ENCODE results near the gene VASP.

The VASP gene

DNA sequence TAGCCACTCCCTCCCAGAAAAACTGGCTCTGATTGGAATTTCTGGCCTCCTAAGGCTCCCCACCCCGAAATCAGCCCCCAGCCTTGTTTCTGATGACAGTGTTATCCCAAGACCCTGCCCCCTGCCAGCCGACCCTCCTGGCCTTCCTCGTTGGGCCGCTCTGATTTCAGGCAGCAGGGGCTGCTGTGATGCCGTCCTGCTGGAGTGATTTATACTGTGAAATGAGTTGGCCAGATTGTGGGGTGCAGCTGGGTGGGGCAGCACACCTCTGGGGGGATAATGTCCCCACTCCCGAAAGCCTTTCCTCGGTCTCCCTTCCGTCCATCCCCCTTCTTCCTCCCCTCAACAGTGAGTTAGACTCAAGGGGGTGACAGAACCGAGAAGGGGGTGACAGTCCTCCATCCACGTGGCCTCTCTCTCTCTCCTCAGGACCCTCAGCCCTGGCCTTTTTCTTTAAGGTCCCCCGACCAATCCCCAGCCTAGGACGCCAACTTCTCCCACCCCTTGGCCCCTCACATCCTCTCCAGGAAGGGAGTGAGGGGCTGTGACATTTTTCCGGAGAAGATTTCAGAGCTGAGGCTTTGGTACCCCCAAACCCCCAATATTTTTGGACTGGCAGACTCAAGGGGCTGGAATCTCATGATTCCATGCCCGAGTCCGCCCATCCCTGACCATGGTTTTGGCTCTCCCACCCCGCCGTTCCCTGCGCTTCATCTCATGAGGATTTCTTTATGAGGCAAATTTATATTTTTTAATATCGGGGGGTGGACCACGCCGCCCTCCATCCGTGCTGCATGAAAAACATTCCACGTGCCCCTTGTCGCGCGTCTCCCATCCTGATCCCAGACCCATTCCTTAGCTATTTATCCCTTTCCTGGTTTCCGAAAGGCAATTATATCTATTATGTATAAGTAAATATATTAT is 33.3 kb upstream of the VASP start:
- DNase-seq (ENCODE audit: low read depth), result no peak
- TF ChIP-seq, protein P1, sequence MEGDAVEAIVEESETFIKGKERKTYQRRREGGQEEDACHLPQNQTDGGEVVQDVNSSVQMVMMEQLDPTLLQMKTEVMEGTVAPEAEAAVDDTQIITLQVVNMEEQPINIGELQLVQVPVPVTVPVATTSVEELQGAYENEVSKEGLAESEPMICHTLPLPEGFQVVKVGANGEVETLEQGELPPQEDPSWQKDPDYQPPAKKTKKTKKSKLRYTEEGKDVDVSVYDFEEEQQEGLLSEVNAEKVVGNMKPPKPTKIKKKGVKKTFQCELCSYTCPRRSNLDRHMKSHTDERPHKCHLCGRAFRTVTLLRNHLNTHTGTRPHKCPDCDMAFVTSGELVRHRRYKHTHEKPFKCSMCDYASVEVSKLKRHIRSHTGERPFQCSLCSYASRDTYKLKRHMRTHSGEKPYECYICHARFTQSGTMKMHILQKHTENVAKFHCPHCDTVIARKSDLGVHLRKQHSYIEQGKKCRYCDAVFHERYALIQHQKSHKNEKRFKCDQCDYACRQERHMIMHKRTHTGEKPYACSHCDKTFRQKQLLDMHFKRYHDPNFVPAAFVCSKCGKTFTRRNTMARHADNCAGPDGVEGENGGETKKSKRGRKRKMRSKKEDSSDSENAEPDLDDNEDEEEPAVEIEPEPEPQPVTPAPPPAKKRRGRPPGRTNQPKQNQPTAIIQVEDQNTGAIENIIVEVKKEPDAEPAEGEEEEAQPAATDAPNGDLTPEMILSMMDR (conservative IDR thresholded peaks at IDR 0.05; ENCODE audit: low read depth, low read length), result no peak
- H3K4me3 ChIP-seq (ENCODE audit: low read depth, low read length), result no peak overlapping the region

DNA sequence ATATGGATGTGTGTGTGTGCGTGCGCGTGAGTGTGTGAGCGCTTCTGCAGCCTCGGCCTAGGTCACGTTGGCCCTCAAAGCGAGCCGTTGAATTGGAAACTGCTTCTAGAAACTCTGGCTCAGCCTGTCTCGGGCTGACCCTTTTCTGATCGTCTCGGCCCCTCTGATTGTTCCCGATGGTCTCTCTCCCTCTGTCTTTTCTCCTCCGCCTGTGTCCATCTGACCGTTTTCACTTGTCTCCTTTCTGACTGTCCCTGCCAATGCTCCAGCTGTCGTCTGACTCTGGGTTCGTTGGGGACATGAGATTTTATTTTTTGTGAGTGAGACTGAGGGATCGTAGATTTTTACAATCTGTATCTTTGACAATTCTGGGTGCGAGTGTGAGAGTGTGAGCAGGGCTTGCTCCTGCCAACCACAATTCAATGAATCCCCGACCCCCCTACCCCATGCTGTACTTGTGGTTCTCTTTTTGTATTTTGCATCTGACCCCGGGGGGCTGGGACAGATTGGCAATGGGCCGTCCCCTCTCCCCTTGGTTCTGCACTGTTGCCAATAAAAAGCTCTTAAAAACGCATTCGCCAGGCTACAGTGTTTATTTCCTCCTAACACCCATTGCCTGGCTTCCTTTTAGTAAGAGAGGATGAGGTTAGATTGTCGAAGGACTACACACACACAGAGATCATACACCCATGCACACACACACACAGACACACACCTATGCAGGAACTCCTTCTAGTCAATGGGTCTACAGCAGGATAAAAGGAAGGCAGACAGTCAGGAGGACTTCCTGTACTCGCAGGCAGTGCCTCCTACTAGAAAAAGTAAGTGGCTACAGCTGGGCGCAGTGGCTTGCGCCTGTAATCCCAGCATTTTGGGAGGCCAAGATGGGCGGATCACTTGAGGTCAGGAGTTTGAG is 32.4 kb upstream of the VASP start:
- TF ChIP-seq, protein P1 (conservative IDR thresholded peaks at IDR 0.05; ENCODE audit: low read depth, low read length), result no peak
- H3K4me3 ChIP-seq (ENCODE audit: low read depth, low read length), result no peak overlapping the region
- no peak for DNase-seq (ENCODE audit: low read depth)

DNA sequence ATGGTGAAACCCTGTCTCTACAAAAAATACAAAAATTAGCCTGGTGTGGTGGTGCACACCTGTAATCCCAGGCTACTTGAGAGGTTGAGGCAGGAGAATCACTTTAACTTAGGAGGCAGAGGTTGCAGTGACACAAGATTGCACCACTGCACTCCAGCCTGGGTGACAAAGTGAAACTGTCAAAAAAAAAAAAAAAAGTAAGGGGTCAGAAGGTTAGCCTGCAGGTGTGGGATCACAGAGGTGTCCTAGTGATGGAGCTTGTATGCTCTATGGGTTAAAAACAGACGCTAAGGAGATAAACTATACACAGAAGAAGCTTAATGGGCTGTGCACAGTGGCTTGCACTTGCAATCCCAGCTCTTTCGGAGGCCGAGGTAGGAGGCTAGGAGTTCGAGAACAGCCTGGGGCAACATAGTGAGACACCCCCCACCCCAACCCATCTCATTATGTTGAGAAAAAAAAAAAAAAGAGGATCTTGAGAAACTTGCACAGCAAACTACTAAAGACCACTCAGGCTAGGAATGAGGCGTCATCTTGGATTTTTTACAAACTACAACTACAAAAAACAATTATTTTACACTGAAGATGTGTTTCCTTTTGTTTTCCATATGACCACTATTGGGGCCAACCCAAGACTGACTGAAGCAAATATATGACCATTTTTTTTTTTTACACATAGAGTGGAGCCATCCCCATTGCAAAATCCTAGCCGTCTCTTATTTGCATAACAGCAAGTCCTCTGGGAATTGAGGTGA is 31.6 kb upstream of the VASP start:
- no peak for DNase-seq (ENCODE audit: low read depth)
- TF ChIP-seq, protein P1 (conservative IDR thresholded peaks at IDR 0.05; ENCODE audit: low read depth, low read length), result no peak
- H3K4me3 ChIP-seq (ENCODE audit: low read depth, low read length), result no peak overlapping the region

DNA sequence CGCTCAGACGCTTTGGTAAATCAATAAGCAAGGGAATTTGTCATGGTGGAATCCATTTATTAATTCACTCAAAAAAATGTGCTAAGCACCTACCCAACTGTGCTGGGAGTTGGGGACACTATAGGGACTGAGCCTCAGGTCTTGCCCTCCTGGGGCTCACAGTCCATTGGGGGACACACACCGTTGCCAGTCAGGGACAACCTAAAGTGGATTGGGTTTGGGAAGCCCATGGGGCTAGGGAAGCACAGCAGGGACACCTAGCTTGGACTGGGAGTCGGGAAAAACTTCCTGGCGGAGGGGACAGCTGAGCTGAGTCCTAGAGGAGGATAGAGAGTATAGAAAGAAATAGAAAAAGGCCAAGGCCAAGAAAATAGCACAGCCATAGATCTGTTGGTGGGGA is 31.0 kb upstream of the VASP start:
- TF ChIP-seq, protein P1 (conservative IDR thresholded peaks at IDR 0.05; ENCODE audit: low read depth, low read length), result no peak
- no peak overlapping the region for H3K4me3 ChIP-seq (ENCODE audit: low read depth, low read length)
- no peak for DNase-seq (ENCODE audit: low read depth)

DNA sequence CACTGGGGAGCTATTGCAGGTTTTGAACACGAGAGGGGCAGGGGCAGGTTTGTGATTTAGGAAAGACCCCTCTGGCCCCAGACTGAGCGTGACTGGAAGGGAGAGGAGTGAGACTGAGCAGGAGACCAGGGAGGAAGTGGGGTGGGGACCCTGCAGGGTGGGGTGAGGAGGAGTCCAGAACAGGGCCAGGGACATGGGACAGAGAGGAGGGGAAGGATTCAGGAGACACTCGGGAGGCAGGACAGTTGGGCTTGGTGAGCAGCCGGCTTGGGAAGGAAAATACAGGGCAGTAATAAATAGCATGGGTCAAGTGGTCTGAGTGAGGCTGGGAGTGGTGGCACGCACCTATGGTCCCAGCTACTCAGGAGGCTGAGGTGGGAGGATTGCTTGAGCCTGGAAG is 30.1 kb upstream of the VASP start:
- TF ChIP-seq, protein P1 (conservative IDR thresholded peaks at IDR 0.05; ENCODE audit: low read depth, low read length), result no peak
- DNase-seq (ENCODE audit: low read depth), result no peak

DNA sequence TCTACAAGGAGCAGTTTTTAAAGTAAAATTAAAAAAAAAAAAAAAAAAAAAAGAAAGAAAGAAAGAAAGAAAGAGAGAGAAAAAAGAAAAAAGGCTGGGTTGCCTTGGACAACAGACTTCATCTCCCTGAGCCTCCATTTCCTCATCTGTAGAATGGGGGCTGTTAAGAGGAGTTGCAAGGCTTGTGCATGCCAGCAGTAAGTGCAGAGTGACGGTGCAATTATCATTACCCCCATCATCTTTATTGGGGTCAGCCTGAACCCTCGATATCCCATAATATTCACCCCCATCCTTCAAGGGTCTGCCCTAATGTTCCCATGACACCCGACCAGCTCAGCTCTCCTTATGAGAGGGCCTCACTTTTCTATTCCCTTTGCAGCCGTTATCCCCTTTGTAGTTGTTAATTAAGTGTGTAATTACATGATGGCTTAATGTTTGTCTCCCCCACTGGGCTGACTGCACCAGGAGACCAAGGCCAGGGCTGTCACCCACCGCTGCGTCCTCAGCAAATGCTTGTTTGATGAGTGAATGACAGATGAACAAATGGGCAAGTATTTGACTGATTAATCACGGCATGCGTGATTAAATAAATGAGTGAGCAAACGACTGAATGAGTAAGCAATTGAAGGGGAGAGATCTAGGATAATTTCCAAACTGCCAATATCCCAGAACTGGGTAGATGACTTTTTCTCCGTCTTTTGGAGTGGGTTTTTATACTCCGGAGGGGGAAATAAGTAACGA is 29.4 kb upstream of the VASP start:
- no peak for DNase-seq (ENCODE audit: low read depth)
- TF ChIP-seq, protein P1 (conservative IDR thresholded peaks at IDR 0.05; ENCODE audit: low read depth, low read length), result no peak
- peak overlapping the region; percentile 56 for H3K4me3 ChIP-seq (ENCODE audit: low read depth, low read length)

More for the DNA sequence above, 30.1 kb upstream of the VASP start:
- no peak overlapping the region for H3K4me3 ChIP-seq (ENCODE audit: low read depth, low read length)
